PC-9 (cell line): ENCODE results near the gene LRRK1. TPM values are rescaled to one million over a fixed set of nuclear protein-coding genes. Genes with fewer than 3 reads are reported as not detected.

ENCODE experiments used
- BruUV-seq: library from RNA; stranded (reverse); fragments of 400-500 nt; replicated peaks from 2 replicates; lab custom pipeline; 2021; lab: Mats Ljungman, UMichigan
- CTCF ChIA-PET: fragments of 300-600 bp; sonication (Branson Sonifier 250); formaldehyde crosslinking; loops from one replicate; lab custom pipeline; 2022; ENCODE audit warnings: antibody characterized with exemption; lab: Charles Lee
- POLR2A ChIA-PET: fragments of 300-600 bp; sonication (Branson Sonifier 250); formaldehyde crosslinking; loops from one replicate; lab custom pipeline; 2022; ENCODE audit warnings: antibody characterized with exemption; ENCODE audit not compliant: unreplicated experiment; lab: Charles Lee
- DNase-seq, 2 experiments: peaks; one replicate each; pipeline versions ENCODE4 v3.0.0 to v3.0.0-alpha.2; 2015 to 2022; ENCODE audit warnings: mixed read lengths in 1 of 2
- H2AFZ ChIP-seq: fragments of 200-600 bp; sonication (generic); 2 replicates; pipeline ENCODE4 v1.8.1; 2017; ENCODE audit warnings: antibody characterized with exemption
- H3F3A ChIP-seq: fragments of 200-600 bp; sonication (generic); 2 replicates; pipeline ENCODE4 v1.8.1; 2017; ENCODE audit warnings: antibody characterized with exemption, mild to moderate bottlenecking, low read depth; ENCODE audit not compliant: insufficient read depth
- H3K27ac ChIP-seq: fragments of 200-600 bp; sonication (generic); 2 replicates; pipeline ENCODE4 v1.6.1; 2016; ENCODE audit warnings: mixed run types
- H3K27me3 ChIP-seq: fragments of 200-600 bp; sonication (generic); 2 replicates; pipeline ENCODE4 v1.6.1; 2016; ENCODE audit warnings: low read depth, mixed run types; ENCODE audit not compliant: insufficient read depth
- H3K36me3 ChIP-seq: fragments of 200-600 bp; sonication (generic); 2 replicates; pipeline ENCODE4 v1.6.1; 2016; ENCODE audit warnings: low read depth, mixed run types
- H3K4me1 ChIP-seq: fragments of 200-600 bp; sonication (generic); replicated peaks from 2 replicates; pipeline ENCODE4 v1.6.1; 2016; ENCODE audit warnings: mixed run types; ENCODE audit not compliant: insufficient read depth
- H3K4me2 ChIP-seq: fragments of 200-600 bp; sonication (generic); 2 replicates; pipeline ENCODE4 v1.6.1; 2017; ENCODE audit warnings: mixed run types
- H3K4me3 ChIP-seq: fragments of 200-600 bp; sonication (generic); 2 replicates; pipeline ENCODE4 v1.6.1; 2016; ENCODE audit warnings: mixed run types
- H3K79me2 ChIP-seq: fragments of 200-600 bp; sonication (generic); 2 replicates; pipeline ENCODE4 v1.6.1; 2017; ENCODE audit warnings: low read depth, mixed run types
- H3K9me2 ChIP-seq: fragments of 200-600 bp; sonication (generic); 2 replicates; pipeline ENCODE4 v1.8.1; 2017; ENCODE audit warnings: mild to moderate bottlenecking; ENCODE audit not compliant: insufficient read depth
- H3K9me3 ChIP-seq: fragments of 200-600 bp; sonication (generic); 2 replicates; pipeline ENCODE4 v1.8.1; 2016; ENCODE audit warnings: low read depth; ENCODE audit not compliant: insufficient read depth
- H4K20me1 ChIP-seq: fragments of 200-600 bp; sonication (generic); 2 replicates; pipeline ENCODE4 v1.8.1; 2017; ENCODE audit not compliant: insufficient read depth
- CTCF ChIP-seq: fragments of 200-600 bp; sonication (generic); conservative IDR thresholded peaks from 2 replicates; pipeline ENCODE4 v1.6.1; 2017; ENCODE audit warnings: mixed run types, antibody characterized with exemption, mild to moderate bottlenecking, moderate library complexity
- EZH2 ChIP-seq: fragments of 200-600 bp; sonication (generic); IDR thresholded peaks from 2 replicates; pipeline ENCODE4 v1.8.0; 2017; ENCODE audit warnings: antibody characterized with exemption, low read depth
- intact Hi-C: fragments of 100-400 bp; cut with micrococcal nuclease; formaldehyde crosslinking; loops from one replicate; pipeline ENCODE4 v1.10.0; 2022; ENCODE audit not compliant: unreplicated experiment
- total RNA-seq: library from RNA; stranded (reverse); gene quantifications from 2 replicates; pipeline ENCODE4 v1.2.3, GENCODE V29; 2021

LRRK1 gene
- total RNA-seq, 1 experiment from 2014 or later, result 15.7 TPM

GRCh38 chr15:101020451-101020850 is 101.3 kb downstream of the LRRK1 start:
- ChIA-PET CTCF (no interaction called here), POLR2A (no interaction called here)
- no peak overlapping the region for H3K27ac ChIP-seq
- intact Hi-C loops, result no loop called here
- H3F3A ChIP-seq, result no peaks in the 10 kb centered on the region
- no peak overlapping the region for H2AFZ ChIP-seq
- no peak for DNase-seq
- no peak overlapping the region for H3K4me2 ChIP-seq
- H3K9me3 ChIP-seq, result no peaks in the 10 kb centered on the region
- no peaks in the 10 kb centered on the region for H3K9me2 ChIP-seq
- no peaks in the 10 kb centered on the region for H4K20me1 ChIP-seq
- H3K36me3 ChIP-seq, result no peaks in the 10 kb centered on the region
- no peaks in the 10 kb centered on the region for H3K4me1 ChIP-seq
- H3K79me2 ChIP-seq, result no peaks in the 10 kb centered on the region
- H3K27me3 ChIP-seq, result no peaks in the 10 kb centered on the region
- TF ChIP-seq CTCF, result no peak
- no peak for TF ChIP-seq EZH2
- no TSS peak for BruUV-seq
- H3K4me3 ChIP-seq, result no peak overlapping the region

- ChIA-PET CTCF (no interaction called here), POLR2A (no interaction called here)
- H4K20me1 ChIP-seq, result no peaks in the 10 kb centered on the region
- TF ChIP-seq CTCF (no peak), EZH2 (no peak)
- DNase-seq, result no peak
- no peak overlapping the region for H2AFZ ChIP-seq
- no peaks in the 10 kb centered on the region for H3K79me2 ChIP-seq
- no peaks in the 10 kb centered on the region for H3K36me3 ChIP-seq
- H3K9me2 ChIP-seq, result no peaks in the 10 kb centered on the region
- no peaks in the 10 kb centered on the region for H3F3A ChIP-seq
- no peak overlapping the region for H3K4me2 ChIP-seq
- no peaks in the 10 kb centered on the region for H3K9me3 ChIP-seq
- no peak overlapping the region for H3K27ac ChIP-seq
- no TSS peak for BruUV-seq
- H3K4me1 ChIP-seq, result no peaks in the 10 kb centered on the region
- no peak overlapping the region for H3K4me3 ChIP-seq
- intact Hi-C loops, result no loop called here
- H3K27me3 ChIP-seq, result no peaks in the 10 kb centered on the region
Observed at GRCh38 chr15:101020945-101021344, 101.8 kb downstream of the LRRK1 start.

DNA sequence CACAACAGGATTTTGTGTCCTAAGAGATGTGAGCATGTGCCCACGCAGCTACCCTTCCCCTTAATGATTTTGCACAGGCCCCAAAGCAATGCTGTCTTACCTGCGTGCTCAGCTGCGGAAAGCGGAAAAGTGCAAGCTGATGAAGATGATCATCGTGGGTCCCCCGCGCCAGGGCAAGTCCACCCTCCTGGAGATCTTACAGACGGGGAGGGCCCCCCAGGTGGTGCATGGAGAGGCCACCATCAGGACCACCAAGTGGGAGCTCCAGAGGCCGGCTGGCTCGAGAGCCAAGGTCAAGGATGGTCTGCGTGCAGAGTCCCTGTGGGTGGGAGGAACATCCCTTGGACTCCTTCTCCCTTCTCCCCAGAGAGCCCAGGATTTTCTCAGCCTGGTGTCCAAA is 103.1 kb downstream of the LRRK1 start:
- no peak for DNase-seq
- BruUV-seq, result no TSS peak
- Histone ChIP-seq H2AFZ (no peak overlapping the region), H4K20me1 (no peaks in the 10 kb centered on the region), H3K79me2 (no peaks in the 10 kb centered on the region), H3K27me3 (no peaks in the 10 kb centered on the region), H3K4me1 (no peaks in the 10 kb centered on the region), H3F3A (no peaks in the 10 kb centered on the region), H3K9me2 (no peaks in the 10 kb centered on the region), H3K9me3 (no peaks in the 10 kb centered on the region), H3K27ac (no peak overlapping the region), H3K4me2 (no peak overlapping the region), H3K36me3 (no peaks in the 10 kb centered on the region), H3K4me3 (no peak overlapping the region)
- CTCF ChIA-PET, result no interaction called here
- POLR2A ChIA-PET, result no interaction called here
- intact Hi-C loops, result no loop called here
- TF ChIP-seq EZH2, result no peak
- TF ChIP-seq CTCF, result no peak
